Glomerular endothelial cell (primary cell): ENCODE results near the gene HS6ST1. TPM values are rescaled to one million over a fixed set of nuclear protein-coding genes. Genes with fewer than 3 reads are reported as not detected.

Experiments
- DNase-seq: peaks from one replicate; pipeline ENCODE4 v3.0.0-alpha.2; 2011; ENCODE audit warnings: low read depth, low spot score; ENCODE audit errors: extremely low read depth
- total RNA-seq: library from RNA; depleted of rRNA; stranded (reverse); fragments of >200 nt; gene quantifications from 2 replicates; pipeline ENCODE4 v1.2.3, GENCODE V29; 2015

HS6ST1 gene
- total RNA-seq, 1 donor from 2014 or later, result 36.7 TPM

DNA sequence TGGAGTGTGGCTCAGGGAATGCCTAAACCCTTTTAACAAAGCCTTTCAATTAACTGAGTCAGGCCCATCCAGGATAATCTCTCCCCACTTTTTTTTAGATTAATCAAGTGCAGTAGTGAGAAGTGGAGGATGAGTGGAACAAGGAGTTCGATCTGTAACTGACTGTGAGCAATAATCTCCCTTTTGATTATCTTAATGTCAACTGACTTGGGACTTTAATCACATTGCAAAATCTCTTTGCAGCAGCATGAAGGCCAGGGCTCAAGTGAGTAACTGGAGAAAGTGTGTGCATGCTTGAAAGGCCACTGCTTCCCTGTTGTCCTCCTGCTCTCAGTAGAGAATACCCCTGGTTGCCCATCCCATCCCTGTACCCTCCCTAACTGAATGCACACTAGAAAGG is 32.1 kb upstream of the HS6ST1 start:
- no peak for DNase-seq

DNA sequence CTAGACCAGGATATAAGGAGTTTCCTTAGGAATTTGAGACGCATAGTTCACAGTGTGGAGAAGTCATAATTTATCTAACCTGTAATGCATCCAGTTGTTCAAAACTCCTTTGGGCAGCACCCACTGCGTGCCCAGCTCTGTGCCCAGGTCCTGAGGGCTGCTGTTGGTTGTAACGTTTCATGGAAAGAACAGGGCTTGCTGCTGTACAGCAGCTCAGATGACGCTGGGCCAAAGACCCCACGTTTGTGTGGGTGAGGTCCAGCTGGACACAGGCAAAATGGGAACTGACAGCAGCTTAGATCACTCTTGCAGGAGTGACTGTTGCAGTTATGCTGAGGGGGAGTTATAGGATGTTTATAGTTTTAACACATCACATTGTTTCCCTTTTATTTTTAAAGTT is 30.0 kb upstream of the HS6ST1 start:
- no peak for DNase-seq

DNA sequence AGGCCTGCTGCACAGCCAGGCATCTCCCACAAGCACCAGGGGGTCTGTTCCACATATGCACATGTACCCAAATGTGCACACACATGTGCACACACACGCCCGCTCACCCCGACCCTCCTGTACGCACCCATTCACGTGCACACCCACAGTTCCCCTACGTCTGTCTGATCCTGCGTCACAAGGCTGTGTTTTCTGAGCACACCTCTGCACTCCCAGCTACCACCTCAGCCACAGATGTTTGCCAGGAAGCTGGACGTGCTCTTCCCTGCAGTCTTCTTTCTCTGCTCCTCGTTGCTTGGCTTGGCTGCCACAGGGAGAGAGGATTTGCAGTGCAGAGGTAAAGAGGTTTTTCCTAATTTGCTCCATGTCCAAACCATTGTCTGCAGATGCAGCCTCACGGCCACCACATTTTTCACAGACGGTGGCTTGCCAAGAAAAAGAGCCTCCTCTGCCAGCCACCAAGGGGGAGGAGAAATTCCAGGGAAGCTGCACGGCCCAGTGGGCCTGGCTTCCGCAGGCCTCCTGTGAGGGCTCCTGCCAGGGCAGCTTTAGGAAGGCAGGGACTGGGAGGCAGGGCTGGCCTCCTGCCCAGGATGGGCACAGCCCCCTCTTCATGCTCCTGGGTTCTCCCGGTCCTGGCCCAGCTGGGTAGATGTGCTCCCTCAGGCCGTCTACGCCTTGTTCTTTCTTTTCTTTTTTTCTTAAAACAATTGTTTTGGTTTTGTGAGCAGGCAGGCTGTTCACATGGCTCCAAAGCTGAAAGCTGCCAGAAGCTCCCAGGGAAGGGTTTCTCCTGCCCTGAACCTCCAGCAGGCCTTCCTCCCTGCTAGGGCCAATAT is 29.3 kb upstream of the HS6ST1 start:
- no peak for DNase-seq

DNA sequence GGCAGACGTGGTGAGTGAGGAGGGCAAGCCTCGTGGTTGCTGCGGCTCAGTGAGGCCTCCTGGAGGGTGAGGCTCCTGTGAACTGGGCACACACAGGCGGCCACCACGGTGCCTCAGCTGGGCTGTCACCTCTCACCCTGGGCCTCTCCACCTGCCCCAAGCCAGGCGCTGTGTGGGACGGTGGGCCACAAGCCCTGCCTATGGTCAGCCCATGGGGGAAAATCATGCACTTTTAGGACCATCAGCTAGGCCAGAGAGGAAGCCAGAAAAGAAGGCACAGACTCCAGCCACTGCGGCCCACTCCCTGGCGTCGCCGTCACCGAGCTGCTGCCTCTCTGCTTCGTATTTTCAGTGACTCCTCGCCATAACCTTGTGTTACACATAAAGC is 28.5 kb upstream of the HS6ST1 start:
- no peak for DNase-seq

DNA sequence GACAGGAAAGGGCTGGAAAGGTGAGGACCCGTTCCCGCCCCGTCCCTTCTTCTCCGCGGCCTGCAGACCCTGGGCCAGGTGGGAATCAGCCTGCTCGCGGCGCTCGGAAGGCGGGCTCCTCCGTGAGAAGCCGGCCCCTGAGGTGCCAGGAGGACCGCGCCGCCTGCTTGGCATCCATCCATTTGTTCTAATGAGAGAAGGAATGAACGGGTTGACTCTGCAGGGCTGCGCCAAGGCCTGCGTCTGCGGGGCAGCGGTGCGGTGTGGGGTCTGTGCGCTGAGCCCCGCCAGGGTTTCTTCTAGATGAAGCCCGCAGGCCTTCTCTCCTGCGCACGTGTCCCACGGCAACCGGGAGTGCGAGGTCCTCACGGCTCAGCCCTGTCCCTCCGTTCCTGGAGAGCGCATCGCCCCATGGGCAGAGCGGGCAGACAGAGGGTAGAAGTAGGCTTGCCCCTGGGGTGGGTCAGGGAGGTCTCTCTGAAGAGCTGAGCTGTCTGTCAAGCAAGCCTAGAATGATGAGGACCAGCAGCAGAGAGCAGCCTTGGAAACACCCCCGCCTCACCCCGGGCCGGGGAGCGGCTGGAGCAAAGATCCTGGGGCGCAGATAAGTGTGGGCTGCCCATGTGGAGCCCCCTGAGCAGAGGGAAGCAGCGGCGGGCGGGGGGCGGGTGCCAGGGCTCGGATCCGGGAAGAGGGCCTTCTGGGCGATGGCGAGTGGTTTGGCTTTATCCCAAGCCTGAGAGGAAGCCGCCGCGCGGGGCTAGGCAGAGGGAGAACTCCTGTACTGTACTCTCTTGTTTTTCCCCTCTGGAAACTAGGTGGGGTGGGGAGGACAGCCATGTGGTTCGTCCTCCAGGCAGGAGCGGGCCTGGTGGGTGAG is 27.9 kb upstream of the HS6ST1 start:
- no peak for DNase-seq

DNA sequence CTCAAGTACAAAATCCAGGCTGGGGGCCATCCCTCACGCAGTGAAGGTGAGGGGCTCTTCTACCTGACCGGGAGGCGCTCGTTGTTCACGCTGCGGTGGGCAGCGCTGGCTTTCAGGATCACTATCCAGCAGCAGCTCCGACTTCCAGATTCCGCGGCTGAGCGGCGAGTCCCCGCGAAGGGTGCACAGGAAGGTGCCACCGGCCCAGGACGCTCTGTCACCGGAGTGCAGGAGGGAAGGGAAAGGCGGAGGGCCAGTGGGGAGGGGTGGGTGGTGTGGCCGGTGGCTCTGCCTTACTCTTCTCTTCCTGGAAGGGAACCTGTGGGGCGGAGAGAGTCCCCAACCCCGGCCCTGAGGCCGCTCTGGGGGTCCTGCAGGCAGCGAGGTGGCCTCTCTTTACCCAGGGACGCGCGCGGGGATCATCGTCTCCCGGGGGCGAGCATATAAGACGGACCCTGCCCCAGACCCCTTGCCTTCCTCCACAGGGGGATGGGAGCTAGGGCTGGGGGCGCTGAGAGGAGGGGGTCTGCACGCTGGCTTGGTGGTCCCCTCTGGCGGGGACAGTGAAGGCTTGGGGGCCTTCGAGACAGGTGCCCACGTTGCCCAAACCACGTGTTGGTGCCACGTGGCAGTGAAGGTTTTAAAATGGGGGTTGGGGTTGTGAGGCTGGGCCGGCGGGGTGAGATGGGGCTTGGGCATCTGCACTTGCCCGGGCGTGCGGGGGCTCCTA is 26.9 kb upstream of the HS6ST1 start:
- DNase-seq, result no peak

DNA sequence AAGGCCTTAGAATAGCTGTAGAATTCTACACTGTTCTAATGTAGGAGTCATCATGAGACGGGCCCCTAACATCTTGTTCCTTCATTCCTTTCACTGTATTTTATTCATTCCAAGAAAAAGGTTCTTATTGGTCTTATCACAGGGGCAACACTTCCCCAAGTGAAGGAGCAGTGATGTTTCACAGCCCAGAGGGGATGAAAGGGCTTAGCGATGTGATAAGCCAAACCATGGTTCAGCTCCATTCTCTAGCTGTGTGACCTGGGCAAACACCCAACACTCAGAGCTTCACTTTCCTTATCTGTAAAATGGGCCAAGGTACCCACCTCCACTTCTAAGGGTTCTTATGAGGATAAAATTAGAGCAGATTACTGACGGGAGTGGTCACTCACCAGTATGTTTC is 25.4 kb upstream of the HS6ST1 start:
- DNase-seq, result no peak

DNA sequence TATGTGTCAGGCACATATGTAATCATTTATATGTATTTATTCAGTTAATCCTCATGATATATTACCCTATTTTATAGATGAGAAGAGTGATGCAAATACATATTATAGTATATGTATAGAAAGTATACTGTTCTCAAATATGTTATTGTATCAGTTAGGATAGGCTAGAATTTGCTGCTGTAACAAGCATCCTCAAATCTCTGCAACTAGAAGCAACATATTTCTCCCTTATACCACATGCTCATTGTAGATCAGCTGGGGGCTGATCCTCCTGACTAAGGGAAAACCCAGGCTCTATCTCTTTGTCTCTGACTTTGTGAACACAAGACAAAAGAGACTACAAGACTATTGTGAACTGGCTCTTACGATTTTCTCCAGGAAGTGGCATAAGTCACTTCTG is 24.8 kb upstream of the HS6ST1 start:
- no peak for DNase-seq

DNA sequence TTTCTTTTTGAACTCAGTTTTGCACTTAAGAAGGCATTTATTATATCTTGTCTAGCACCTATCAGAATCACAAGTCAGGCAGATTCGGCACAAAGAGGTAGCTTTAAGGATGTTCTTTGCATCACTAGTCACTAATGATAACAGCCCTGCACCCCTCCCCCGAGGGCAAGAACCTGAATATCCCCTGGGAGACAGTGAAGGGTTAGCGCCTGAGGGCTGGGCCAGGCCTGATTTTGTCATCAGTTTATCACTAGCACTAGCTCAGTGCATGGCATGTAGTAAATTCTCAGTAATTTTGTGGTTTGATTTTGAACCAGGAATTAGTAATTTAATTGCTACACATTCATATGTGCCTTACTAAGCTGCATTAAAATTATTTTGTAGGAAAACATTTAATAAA is 23.9 kb upstream of the HS6ST1 start:
- no peak for DNase-seq

DNA sequence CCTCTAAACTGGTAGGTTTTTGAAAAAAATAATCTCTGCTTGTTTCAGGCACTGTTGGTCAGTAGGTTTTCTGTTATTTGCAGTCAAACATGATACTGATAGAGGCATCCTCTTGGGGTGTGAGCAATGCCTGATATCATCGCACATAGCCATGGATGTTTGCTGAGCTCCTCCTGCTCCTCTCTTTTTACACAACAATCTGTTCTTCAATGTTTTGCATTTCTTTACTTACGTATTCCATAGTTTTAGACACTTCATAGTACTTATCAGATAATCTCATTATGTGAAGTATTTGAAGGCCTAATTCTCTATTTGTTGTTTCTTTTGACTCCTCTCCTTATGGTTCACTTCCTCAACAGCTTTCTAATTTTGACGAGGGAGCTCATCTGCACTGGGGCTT is 23.0 kb upstream of the HS6ST1 start:
- no peak for DNase-seq

DNA sequence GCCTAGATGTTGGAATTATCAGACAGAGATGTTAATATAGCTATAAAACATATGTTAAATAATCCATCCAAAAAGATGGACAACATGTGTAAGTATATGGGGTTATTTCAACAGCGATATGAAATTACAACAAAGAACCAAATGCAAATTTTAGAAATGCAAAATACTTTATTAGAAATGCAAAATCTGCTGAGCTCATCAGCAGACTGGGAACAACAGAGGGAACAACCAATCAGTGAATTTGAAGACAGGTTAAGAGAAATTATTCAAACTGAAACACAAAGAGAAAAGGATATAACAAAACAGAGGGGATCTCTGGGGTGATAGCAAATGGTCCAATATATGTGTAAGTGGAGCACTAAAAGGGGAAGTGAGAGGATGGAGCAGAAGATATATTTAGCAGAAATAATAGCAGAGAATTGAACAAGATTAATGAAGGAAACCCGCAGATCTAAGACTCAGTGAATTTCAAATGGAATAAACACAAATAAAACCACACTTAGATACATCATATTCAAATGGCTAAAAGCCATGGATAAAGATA is 13.5 kb upstream of the HS6ST1 start:
- DNase-seq, result no peak

DNA sequence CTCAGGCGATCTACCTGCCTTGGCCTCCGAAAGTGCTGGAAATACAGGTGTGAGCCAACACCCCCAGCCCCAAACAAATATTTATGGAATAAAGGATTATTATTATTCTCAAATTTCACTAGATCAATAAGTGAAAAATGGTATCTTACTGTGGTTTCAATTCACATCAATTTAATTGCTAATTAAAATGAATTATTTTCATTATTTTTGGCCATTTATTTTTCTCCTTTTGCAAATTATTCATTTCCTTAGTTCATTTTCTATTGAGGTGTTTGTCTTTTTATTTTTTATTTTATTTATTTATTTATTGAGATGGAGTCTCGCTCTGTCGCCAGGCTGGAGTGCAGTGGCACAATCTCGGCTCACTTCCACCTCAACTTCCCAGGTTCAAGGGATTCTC is 11.9 kb upstream of the HS6ST1 start:
- DNase-seq, result no peak

DNA sequence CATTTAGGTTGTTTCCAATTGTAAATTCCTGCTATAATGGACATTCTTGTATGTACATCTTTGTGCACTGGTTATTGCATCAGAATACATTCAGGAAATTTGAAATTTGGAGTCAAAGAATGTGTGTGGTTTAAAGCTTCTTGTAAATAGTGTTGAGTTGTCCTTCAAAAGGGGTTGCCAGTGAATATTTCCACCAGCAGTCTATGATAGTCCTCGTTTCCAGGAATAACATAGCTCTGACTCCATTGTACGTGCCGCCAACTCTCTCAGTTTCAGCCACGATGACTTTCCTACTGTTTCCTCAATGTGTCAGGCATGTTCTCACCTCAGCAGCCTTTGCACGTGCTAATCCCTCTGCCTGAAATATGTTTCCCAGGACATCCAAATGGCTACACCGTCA is 10.9 kb upstream of the HS6ST1 start:
- no peak for DNase-seq

DNA sequence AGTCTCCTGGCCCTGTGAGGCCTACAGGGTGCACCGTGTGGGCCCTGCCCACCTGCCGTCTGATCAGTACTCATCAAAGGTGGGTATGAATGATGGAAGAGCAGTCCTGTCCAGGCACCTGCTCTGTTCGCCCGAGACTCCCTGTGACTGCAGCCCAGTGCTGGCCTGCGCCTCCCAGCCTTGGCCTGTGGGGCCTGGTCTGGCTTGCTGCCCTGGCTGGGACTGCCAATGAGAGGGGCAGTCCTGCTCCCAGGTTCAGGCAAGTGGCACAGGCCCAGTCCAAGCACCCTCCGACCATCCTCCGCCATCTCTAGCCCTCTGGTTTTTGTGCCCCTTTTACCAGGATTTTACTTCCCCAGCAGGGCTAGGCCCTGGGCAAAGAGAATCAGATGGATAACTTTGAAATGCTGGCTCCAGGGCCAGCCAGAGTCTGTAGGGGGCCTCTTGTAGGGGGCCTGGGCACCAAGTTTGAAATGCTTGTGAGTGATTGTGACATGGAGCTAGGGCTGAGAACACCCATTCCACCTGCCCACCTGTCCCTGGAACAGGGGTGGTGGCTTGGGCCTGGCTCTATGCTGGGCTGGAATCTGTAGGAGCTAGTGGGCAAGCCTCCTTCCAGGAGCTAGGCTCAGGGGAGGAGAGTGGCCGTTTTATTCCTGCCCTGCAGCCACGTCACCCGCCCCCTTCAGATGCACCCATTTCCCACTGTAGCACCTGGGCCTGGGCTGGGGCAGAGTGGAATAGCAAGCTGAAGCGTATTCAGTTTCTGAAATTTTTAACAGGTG is 8.7 kb upstream of the HS6ST1 start:
- no peak for DNase-seq

DNA sequence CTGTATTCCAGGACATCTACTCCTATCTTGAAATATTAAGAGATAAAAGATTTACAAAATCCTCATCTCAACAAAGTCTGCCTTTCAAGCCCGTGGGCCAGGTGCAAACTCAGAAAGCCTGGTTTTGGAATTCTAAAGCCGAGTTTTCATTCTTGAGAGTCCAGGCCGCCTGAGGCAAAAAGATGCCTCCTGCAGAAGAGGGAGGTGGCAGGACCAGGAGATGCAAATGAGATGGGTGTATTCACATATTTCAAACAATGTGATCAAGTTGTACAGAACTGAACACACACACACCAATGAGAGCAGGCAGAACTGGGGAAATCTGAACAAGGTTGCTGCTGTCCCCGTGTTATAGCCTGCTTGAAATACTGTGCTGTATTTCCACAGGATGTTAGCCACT is 7.7 kb upstream of the HS6ST1 start:
- DNase-seq, result no peak

DNA sequence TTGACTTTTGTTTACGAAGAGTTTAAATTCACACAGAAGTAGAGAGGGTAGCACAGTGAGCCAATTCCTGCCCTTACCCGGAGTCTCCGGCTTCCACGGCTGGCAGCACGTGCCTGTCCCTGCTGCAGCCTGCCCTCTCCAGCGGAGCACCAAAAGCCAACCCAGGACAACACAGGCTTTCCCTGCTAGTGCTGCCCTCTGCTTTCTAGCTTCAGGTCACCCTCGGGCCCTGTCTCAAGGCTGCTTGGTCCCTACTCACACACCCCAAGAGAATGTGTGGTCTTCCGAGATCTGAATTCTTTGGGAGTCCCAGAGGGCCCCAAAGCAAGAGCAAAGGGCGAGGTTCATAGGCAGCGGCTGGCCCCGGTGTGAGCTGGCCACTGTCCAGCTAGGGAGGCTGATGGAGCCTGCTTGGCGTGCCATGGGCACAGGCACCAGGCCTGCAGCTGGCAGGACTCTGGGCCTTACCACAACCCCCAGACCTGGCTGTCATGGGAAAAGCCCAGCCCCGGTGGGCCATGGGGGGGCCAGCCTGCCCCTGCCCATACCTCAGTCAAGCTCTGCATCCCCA is 7.0 kb upstream of the HS6ST1 start:
- no peak for DNase-seq

DNA sequence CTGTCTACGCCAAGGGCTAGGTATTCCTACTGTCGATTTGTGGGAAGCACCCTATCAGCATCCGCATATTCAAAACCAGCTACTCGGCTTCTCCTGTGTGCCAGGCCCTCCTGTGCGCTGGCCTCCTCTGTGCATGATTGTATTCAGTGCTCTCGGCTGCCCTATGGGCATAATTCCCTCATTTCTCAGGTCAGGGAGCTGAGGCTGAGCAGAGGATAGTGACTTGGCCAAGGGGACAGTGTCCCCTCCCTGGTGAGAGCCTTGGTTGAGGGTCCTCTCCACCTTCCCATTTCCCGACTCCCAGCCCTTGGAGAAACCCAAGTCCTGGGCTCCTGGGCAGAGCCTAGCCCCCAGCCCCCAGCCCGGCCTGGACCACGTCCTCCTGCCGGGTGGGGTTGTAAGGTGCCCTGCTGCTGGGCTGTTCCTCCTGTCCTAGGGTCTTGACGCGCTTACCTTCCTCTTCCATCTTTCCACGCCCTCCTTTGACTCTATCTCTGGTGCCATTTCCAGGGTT is 6.3 kb upstream of the HS6ST1 start:
- no peak for DNase-seq

DNA sequence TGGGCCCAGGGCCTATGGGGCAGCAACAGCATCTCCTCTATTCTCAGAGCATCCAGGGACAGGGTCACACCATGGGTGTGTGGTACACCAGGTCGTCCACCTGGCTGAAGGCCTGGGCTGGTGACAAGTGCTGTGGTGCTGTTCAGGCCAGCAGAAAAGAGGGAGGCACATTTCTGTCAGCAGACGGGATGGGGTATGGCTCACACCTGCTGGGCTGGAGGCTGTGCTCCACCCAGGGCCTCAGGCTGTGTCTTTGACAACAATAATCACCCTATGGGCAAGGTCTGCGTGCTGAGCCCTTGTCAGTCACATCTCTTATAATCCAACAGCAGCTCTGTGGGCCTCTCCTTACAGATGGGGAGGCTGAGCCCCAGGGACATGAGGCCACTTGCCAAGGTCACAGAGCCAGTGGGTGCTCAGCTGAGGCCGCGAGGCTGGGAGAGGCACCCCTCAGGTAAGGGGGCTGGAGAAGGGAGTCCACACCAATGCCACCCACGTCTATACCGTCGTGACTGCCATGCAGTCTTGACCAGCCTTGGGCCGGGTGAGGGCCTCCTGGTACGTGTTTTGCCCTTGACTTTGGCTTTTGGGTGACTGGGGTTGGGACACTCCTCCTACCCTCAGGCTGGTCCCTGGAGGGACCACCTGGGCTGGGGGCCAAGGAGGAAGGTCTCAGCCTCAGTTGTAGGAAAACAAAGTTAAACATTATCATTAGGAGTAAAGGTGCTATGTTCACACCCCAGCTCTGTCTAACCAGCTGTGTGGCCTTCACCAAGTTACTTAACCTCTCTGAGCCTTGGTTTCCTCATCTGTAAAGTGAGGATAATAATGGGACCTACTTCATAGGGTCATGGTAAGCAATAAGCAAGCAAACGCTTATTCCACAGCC is 5.6 kb upstream of the HS6ST1 start:
- no peak for DNase-seq

DNA sequence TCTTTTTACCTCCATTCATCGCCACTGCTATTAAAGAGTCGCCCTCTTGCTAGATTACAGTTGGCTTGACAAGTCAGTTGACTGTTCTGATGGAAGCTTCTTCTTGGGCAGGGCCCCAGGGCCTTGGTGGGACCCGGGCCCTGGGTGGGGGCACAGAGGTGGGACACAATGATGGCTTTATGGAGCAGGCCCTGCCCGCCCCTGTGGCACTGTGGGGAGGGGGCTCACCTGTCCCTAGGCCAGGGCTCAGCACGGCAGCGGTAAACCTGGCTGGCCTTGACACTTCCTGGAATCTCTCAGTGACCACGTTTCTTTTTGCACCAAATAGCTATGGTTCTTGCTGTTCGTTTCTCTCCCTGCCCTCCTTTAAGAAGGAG is 4.9 kb upstream of the HS6ST1 start:
- no peak for DNase-seq
